ENCODE data around the gene ARSI.

The ARSI gene

DNA sequence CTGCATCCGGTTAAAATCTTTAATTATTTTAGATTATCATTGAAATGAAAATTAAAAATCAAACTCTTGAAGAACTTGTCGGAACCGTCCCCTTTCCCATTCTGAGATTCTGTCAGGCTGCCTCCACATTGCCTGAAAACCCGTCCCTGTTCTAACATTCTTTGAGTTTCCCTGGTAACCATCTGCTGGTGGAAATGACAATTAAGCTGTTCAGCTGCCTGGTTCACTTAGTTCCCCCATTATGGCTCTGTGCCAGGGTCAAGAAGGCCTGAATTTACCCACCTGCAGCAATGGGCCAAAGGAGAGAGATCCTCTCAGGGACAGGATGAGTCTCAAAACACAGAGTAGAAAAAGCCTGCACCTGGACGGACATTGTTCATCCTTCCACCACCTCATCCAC lies 43.0 kb upstream of the ARSI start:
- no peak overlapping the region for H3K4me3 ChIP-seq (ENCODE audit: low read depth, low read length)
- no peak for DNase-seq (ENCODE audit: low read depth)
- TF ChIP-seq, protein P1, sequence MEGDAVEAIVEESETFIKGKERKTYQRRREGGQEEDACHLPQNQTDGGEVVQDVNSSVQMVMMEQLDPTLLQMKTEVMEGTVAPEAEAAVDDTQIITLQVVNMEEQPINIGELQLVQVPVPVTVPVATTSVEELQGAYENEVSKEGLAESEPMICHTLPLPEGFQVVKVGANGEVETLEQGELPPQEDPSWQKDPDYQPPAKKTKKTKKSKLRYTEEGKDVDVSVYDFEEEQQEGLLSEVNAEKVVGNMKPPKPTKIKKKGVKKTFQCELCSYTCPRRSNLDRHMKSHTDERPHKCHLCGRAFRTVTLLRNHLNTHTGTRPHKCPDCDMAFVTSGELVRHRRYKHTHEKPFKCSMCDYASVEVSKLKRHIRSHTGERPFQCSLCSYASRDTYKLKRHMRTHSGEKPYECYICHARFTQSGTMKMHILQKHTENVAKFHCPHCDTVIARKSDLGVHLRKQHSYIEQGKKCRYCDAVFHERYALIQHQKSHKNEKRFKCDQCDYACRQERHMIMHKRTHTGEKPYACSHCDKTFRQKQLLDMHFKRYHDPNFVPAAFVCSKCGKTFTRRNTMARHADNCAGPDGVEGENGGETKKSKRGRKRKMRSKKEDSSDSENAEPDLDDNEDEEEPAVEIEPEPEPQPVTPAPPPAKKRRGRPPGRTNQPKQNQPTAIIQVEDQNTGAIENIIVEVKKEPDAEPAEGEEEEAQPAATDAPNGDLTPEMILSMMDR (IDR thresholded peaks at IDR 0.05; ENCODE audit: low read depth, low read length, missing control alignments) = no peak

DNA sequence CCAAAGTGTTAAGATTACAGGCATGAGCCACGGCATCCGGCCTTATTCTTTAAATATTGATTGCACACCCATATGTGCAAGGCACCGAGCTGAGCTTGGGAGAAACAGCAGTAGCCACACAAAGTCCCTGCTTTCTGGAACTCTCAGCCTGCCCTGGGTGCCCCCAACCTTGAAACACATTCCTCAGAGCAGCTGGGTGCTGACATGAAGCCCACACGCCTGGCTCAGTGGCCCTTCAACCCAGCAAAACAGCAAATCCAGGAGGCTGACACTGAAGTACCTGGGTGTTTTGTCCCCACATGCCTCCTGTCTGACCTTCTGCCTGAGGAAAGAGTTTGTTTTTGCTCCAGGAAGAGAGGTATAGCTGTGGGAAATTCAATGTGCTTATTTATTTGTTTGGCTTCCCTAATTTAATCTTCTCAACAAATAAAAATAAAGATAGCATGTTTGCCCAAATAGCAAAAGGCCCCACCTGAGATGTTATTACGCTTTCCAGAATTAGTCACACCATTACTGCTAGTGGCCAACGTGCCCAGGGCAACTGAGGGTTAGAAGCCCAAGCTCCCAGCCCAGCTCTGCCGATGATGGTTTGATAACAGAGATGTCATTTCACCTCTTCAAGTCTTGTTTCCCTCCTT lies 41.4 kb upstream of the ARSI start:
- H3K4me3 ChIP-seq (ENCODE audit: low read depth, low read length) = no peak overlapping the region
- TF ChIP-seq, protein P1 (IDR thresholded peaks at IDR 0.05; ENCODE audit: low read depth, low read length, missing control alignments) = no peak
- no peak for DNase-seq (ENCODE audit: low read depth)

DNA sequence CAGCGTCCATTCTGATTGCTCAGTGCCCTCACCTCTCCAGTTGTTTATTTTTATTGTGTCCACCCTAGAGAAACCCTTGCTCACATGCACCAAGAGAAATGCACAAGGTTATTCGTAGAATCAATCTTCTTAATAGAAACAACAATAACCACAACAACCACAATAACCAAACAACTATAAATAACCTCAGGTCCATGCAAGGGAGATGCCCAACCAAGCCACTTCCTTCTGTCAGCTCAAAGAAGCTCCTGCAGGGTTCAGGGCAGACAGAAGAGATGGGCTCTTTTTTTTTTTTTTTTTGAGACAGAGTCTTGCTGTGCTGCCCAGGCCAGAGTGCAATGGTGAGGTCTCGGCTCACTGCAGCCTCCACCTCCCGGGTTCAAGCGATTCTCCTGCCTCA lies 39.9 kb upstream of the ARSI start:
- TF ChIP-seq, protein P1 (IDR thresholded peaks at IDR 0.05; ENCODE audit: low read depth, low read length, missing control alignments) = no peak
- no peak for DNase-seq (ENCODE audit: low read depth)
- H3K4me3 ChIP-seq (ENCODE audit: low read depth, low read length) = no peak overlapping the region

DNA sequence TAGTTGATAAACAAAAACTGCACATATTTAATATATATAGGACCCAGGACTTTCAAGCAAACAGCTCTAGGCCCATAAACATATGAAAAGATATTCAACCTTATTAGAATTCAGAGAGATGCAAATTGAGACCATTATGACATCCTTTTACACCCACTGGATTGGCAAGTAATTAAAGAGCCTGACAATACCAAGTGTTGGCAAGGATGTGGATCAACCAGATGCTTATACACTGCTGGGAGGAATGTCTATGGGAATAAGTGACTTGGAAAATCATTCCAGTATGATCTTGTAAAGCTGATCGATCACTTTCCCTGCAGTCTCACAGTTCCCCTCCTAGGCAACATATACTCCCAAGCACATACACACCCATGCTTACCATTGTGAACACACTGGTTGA lies 39.3 kb upstream of the ARSI start:
- no peak for DNase-seq (ENCODE audit: low read depth)
- TF ChIP-seq, protein P1 (IDR thresholded peaks at IDR 0.05; ENCODE audit: low read depth, low read length, missing control alignments) = no peak
- H3K4me3 ChIP-seq (ENCODE audit: low read depth, low read length) = no peak overlapping the region

DNA sequence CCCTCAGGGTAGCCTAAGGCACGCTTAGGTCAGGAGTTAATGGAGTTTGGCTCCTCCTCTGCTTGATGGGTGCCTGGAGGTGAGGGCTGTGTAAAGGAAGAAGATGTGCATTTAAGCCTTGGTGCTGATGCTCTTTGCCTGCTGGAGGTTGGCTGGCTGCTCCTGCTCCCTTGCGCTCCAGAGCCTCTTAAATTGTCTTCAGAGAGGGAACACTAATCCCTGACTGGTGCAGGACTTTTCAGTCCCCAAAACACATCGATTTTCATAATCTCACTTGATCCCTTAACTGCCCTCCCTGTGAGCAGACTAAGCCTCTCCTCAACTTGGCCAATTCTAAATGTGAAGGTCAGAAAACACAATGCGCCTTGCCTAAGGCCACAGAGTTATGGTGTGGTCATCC lies 38.6 kb upstream of the ARSI start:
- DNase-seq (ENCODE audit: low read depth) = no peak
- TF ChIP-seq, protein P1 (IDR thresholded peaks at IDR 0.05; ENCODE audit: low read depth, low read length, missing control alignments) = no peak
- H3K4me3 ChIP-seq (ENCODE audit: low read depth, low read length) = no peak overlapping the region

GRCh38 chr5:150340614-150341255 lies 38.0 kb upstream of the ARSI start:
- no peak overlapping the region for H3K4me3 ChIP-seq (ENCODE audit: low read depth, low read length)
- no peak for DNase-seq (ENCODE audit: low read depth)
- TF ChIP-seq, protein P1 (IDR thresholded peaks at IDR 0.05; ENCODE audit: low read depth, low read length, missing control alignments) = no peak

DNA sequence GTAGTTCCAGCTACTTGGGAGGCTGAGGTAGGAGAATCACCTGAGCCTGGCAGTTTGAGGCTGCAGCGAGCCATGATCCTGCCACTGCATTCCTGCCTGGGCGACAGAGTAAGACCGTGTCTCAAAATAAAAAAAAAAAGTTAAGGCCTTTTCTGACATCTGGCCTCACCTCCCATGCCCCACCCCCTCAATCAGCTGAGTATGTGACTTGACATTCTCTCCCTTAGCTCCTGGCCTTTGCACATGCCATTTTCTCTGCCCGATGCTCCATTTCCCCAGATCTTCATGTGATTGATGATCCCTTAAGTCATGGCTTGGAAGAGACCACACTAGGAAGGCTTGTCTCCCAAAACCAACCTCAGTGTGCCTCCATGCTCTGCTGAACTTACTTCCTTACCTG lies 37.1 kb upstream of the ARSI start:
- DNase-seq (ENCODE audit: low read depth) = no peak
- TF ChIP-seq, protein P1 (IDR thresholded peaks at IDR 0.05; ENCODE audit: low read depth, low read length, missing control alignments) = no peak
- H3K4me3 ChIP-seq (ENCODE audit: low read depth, low read length) = no peak overlapping the region

Data from GM12864 (cell line).